GM18499 (cell line): ENCODE results near the gene VAPA.

Source experiments
- ATAC-seq: cut with Tn5 transposase; IDR thresholded peaks from one replicate; pipeline ENCODE4 v1.9.1; 2021; ENCODE audit warnings: moderate number of reproducible peaks; ENCODE audit not compliant: insufficient read depth, unreplicated experiment

The VAPA gene

DNA sequence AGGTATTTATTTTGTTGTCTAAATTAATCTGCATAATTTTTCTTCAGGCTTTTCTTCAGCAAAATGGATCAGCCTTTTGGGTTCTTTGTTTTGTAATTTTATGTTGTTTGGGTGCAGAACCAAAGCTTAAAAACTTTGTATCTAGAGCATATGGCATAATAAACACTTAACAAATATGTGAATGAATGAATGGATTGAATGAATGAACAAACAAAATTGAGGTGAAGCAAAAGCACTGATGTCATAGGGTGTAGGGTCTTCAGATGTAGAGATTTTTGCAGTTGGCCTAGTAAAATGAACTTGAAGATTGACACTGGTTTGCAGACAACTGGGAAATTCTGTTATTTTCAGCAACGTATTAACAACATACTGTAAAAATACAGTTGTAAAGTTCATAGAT lies 17.3 kb downstream of the VAPA start:
- ATAC-seq = no peak

DNA sequence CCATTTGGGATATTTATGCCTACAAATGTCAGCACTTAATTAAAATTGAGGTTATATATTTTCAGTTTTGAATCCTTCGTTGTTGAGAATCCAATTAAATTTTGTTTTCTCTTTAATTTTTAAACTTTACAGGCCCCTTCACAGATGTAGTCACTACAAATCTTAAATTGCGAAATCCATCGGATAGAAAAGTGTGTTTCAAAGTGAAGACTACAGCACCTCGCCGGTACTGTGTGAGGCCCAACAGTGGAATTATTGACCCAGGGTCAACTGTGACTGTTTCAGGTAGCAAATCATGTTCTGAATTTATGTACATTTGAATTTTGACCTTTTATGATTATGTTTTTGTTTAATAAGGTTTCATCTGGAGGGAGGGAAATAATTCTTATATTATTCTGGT lies 17.9 kb downstream of the VAPA start:
- no peak for ATAC-seq

DNA sequence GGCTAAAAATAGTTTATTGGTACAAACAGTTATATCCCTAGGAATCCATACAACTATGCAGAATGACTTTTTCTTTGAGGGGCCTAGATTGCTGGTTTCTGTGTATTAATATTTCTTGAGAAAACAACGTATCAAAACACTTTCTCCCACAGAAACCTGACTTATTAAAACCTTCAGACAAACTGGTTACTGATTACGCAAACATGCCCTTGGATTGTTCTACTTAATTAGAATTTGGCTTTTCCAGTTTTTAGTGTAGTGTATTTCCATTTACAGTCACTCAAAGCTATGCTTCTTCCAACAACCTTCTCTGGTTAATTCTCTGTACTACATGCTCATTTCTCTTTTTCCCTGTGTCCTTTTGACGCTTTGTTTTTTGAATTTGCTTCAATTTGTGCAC lies 20.0 kb downstream of the VAPA start:
- ATAC-seq = no peak

DNA sequence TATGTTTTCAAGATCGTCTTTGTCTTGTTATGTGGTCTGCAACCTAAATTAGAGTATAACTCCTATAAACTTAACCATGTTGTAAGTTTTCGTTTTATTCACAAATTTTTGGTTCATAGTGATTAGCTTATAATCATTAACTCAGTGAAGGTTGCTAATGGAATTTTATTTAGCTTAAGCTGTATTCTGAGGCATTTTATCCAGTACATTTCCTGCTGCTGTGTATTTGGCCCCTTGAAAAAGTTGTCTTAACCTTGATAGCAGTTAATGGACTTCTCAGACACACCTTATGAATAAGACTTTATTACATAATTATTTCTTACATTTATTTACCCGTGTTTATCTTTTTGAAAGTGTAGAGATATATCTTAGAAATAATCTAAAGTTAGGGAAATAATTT lies 20.5 kb downstream of the VAPA start:
- ATAC-seq = no peak

DNA sequence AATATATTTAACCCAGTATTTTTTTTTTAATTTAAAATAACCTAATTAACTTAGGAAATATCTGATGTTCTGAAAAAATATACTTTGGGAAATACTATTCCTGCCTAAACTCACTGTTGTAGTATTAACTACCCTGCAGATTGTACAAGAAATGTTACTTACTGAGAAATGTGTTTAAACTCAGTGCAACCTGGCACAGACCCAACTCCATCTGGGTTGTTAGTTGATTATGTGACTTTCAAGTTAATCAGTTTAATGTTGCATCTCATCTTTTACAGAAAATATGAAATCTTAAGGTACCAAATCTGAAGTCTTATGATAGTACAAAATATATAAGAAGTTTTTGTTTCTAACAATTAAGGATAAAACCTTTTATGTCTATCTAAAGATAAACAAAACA lies 27.3 kb downstream of the VAPA start:
- no peak for ATAC-seq

DNA sequence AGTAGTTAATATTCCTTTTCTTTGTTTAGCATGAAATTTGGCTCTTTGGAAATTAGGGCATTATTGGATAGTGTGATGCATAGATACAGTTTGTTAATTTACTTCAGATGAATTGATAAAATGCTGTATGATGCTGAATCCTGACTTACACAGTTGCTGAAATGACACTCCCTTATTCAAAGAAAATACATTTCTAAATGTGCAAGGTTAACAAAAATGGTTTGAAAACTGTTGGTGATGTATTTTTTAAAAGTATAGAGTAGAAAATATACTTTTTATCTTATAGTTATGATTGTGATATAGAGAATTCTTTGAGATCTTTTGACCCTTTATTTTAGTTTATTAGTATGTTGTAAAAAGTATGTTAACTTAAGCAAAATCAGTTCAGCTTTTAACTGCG lies 27.8 kb downstream of the VAPA start:
- ATAC-seq = no peak

DNA sequence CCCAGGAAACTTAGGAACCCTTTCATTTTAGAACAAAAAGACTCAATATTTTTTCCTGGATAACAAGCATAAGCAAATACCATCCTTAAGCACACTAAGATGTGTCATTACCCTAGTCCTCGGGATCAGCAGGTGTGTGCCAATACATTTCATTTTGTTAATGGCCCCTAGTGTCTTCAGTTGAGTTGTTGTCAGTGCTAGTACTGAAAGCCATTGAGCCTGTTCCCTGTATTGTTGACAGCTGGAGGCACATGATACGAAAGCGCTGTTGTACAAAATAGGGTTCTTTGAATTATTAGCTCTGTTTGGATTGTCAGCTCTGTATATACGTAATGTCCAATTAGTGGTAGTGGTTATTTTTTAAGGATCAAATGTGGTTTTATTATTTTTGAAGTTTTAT lies 29.5 kb downstream of the VAPA start:
- ATAC-seq = no peak

DNA sequence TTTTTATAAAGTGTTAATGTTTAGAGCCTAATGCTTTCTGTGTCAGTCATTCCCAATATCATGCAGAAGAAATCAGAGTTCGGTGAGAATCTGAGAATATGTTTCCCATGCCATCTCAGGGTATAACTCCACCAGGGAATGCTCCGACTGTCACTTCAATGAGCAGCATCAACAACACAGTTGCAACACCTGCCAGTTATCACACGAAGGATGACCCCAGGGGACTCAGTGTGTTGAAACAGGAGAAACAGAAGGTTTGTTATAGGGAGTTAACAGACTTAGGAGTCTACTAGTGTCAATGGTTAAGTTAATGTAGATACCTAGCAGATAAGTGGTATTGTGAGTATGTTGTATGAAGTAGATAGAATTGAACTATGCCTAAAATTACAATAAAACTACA lies 31.0 kb downstream of the VAPA start:
- ATAC-seq = no peak

DNA sequence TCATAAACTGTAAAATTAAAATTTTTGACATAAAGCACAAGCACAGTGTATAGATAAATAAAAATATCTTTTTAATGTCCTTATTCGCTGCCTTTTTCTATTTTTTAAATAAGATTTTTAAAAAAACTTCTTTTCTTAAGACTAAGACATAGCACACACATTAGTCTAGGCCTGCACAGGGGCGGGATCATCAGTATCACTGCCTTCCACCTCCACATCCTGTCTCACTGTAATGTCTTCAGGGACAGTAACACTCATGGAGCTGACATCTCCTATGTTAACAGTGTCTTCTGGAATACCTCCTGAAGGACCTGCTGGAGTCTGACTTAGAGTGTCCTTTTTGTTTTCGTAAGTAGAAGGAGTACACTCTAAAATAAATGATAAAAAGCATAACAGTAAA lies 33.0 kb downstream of the VAPA start:
- ATAC-seq = no peak

DNA sequence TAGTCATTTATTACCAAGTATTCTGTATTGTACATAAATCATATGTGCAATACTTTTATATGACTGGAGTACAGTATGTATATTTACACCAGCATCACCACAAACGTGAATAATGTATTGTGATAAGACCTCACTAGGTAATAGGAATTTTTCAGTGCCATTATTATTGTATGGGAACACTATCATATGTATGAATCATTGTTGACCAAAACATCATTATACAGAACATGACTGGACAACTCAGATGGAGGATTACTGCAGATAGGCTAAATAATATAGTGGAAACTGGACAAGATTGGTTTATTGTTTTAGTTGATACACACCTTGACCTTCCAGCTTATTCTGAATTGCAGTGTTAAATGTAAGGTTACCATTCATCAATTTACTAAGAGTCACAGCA lies 33.4 kb downstream of the VAPA start:
- no peak for ATAC-seq

DNA sequence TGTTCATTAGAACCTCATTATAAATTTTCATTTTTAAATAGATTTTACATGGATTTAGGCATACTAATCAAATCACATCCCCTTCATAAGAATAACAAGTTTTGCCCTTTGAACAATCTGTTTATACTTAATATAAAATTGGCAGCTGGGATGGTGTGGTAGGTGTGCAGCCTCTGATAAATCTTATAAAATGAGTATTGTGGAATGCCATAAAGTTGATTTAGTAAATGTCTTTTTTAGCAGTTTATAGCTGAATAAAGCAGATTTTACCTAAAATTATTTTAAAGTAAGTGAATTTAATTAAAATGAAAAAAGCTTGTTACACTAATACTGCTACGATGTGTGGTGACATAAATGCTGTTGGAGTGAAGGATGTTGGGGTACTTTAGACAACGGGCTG lies 35.5 kb downstream of the VAPA start:
- no peak for ATAC-seq

DNA sequence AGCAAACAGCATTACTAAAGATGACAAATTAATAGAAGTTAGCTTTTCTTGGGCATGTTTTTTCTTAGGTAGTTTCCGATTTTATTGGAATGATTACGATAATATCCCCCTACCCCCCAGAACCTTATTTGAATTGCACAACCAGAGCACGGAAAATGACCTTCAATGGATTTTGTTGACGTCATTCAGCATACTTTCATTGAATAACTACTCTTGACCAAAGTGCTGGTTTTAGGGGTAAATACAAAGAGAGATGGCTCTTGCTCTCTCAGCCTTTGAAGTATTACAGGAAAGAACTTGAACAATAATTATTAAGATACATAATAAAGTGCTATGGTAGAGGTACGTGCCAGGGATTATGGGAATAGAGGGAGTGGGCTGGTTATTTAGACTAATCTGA lies 36.0 kb downstream of the VAPA start:
- no peak for ATAC-seq

DNA sequence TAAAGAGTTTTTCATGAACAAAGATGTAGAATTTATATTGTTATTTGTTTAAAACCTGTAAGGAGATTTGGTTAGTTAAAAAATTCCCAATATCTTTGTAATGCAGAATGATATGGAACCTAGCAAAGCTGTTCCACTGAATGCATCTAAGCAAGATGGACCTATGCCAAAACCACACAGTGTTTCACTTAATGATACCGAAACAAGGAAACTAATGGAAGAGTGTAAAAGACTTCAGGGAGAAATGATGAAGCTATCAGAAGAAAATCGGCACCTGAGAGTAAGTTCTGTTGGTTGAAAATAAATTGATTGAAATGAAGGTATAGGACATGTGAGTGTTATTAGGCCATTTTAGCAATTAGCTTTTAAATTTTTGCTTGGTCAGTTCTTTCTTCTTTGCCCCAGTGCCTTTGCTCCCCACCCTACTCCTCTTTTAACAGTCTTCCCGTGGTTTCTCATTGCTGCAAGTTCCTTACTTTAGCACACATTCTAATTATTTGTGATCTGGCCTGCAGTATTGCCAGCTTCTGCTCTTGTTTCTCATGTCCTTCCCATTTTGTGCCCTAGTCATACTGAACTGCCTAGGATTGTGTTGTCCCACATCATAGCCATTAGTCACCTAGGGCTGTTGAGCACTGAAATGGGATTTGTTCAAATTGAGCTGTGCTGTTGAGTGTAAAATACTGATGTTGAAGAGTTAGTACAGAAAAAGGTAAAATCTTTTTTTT lies 36.6 kb downstream of the VAPA start:
- no peak for ATAC-seq

DNA sequence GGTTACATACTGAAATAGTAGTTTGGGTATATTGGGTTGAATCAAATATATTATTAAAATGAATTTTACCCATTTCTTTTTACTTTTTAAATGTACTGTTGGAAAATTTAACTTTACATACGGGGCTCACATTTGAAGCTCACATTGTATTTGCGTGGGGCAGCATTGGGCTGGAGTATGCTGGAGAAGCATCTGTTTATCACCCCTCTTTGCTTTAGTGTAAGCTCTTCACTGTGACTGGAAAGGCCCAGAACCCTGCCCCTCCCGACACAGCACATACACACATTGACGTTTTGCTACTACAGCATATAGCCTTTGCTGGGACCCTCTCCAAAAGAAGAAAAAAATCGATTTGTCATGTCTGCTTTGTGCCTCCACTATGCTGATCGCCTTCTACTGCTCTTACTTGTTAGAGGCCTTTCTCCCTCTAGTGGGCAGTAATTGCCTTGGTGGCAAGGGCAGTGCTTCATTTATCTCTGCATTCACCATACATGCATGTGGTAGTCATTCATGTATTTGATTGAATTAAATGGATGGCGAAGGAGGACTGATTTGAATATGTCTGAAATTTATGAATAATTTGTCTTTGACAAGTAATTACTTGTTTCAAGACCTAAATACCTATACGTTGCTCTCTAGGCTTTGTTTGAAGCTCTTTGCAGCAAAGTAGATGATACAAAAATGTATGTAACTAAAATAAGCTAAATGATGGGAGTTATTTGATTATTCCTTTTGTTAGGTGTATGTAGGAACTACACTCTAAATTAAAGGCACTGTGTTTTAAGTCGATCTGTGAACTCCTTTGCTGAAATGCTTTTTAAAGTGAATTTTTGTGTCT lies 37.4 kb downstream of the VAPA start:
- ATAC-seq = no peak

DNA sequence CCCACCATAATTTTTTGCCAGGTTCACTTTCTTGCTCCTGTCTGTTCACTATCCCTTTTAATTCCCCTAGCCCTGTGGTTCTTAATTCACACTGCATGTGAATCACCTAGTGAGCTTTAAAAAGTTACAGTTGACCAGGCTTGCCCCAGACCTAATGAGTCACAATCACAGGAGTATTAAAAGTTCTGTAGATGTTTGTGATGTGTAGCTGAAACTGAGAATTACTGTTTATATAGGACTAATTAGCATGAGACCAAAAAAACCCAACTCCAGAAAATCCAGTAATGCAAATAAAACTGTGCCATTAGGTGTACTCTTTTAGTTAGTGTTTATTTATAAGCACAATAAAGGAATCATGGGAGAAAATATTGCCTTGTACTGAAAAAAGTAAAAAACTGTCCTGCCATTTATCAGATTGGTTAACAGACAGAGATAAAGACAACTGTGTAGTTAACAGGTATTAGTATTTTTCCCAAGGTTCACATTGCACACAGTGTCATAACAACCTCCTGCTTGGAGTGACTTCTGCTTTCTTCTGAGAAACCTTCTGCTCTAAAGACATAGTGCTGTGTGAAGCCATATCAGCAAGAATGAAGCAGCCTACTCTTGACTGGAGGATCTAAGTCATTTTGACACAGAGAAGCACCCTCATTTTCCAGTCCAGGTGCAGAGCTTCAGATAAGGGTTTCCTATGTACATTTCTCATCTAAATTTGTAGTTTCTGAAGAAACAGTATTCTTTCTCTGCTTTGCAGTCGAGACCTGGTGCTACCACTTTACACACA lies 39.0 kb downstream of the VAPA start:
- no peak for ATAC-seq

DNA sequence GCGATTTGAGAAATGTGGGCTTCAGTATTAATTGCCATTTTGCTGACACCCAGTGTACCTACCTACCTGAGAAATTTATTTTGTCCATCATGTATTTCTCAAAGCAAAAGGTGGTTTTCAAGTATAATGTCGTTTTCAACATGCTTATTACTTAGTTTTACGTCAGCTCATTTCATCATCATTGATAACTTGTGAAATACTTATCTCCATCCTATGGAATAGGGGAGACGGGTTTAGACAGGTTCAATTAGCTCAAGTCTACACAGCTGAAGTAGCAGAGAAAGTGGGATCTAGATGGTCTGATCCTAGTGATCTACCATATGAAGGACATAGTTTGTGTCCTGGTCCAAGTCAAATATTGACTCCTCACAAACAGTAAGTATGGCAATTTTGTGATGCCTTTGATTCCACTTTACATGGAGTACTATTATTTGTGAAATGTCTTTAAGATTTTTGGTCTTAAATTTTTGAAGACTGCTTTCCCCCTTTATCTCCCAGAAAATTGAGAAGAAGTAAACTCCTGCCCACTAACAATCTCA lies 45.1 kb downstream of the VAPA start:
- ATAC-seq = no peak

DNA sequence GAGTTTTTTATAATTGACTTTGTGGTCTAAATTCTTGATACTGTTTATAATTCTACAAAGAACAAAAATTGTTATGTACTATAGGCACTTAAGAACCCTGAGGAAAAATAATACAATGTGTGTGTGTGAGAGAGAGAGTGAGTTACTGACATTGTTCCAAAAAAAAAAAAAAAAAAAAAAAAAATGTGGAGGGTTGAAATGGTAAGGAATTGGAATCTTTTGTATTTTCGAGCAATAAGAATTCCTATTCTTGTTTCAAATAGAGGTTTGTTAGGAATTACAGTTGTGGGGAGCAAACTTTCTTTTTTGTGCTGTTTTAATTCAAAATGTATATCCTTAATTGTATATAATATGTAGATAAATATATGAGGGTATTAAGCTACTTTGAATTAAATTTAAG lies 45.7 kb downstream of the VAPA start:
- ATAC-seq = no peak

DNA sequence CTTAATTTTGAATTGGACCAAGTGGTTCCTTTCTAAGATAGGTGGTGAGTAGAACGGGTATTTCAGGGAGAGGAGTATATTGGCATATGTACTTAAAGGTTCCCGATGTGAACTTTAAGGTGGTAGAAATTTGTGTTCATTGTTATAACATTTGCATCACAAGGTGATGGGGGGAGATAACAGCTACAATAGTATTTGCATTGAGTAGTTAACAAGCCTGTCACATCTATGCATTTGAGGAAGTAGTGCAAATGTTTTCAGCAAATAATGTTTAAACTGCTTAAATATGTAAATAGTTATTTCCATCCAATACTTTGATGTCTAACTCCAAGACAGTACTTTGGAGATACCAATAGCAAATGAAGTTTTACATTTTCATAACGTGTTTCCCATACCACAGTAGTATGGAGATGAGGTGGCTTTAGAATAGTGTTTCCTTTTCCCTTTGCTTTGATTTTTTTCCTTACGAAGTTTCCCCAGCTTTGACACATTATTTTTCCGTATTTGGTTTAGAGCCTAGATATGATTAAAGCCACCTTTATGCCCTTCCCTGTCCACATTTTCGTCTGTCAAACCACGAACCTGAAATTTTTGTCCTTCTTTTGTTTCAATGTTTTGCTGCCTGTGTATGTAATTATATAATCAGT lies 46.6 kb downstream of the VAPA start:
- no peak for ATAC-seq

DNA sequence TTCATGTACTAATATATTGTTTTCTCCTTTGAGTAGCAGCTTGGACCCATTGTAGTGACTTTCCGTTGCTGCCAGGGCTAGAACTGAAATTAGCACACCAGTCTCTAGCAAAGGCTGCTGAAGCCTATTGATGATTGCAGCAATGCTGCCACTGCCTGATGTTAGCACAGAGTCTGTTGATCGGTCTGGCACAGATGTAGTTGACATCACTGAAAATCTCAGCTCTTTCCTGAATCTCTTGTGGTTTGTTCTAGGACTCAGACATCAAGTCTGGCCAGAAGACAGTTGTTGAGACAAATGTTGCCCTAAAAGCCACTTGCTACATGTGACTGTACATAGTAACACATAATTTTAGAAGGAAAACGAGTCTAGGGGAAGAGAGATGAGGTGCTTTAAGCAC lies 47.2 kb downstream of the VAPA start:
- no peak for ATAC-seq
